ENCODE results near the gene SDSL. TPM values are rescaled to one million over a fixed set of nuclear protein-coding genes. Genes with fewer than 3 reads are reported as not detected.

SDSL gene
- total and polyA plus RNA-seq, 2 of the 4 experiments (the other 2 are of a cell fraction), result 6.3 to 10.9 TPM

GRCh38 chr12:113485330-113485729, 63.1 kb downstream of the SDSL start:
- Histone ChIP-seq H2AFZ (replicated peaks; ENCODE audit: low read length, poor library complexity) (no peak overlapping the region), H3K36me3 (ENCODE audit: control insufficient read depth, insufficient read depth, low read length) (no peaks in the 10 kb centered on the region), H2BK20ac (ENCODE audit: low read depth, low read length) (no peak overlapping the region), H3K27me3 (ENCODE audit: control insufficient read depth, insufficient read depth, low read length) (no peaks in the 10 kb centered on the region; the same call in 1 of the 2 replicates), H2AK9ac (replicated peaks; ENCODE audit: low read depth, low read length, poor library complexity) (no peak overlapping the region), H3K4me3 (ENCODE audit: insufficient read depth, low read depth, low read length) (no peak overlapping the region), H4K91ac (ENCODE audit: insufficient read depth, low read depth, low read length) (no peak overlapping the region), H4K5ac (ENCODE audit: low read depth, low read length) (no peak overlapping the region), H3K14ac (replicated peaks; ENCODE audit: low read depth, low read length) (no peak overlapping the region), H2BK15ac (ENCODE audit: low read depth, low read length) (no peak overlapping the region), H3K4me2 (ENCODE audit: low read depth, low read length) (no peak overlapping the region), H4K20me1 (ENCODE audit: insufficient read depth, low read length) (no peaks in the 10 kb centered on the region), H3K27ac (ENCODE audit: insufficient read depth, low read length) (no peak overlapping the region), H3K56ac (ENCODE audit: extremely low read depth, insufficient read depth, low read length) (no peak overlapping the region), H3K9me3 (ENCODE audit: control insufficient read depth, insufficient read depth, low read length) (no peaks in the 10 kb centered on the region), H3K23ac (ENCODE audit: low read depth, low read length) (no peak overlapping the region), H2BK5ac (ENCODE audit: low read depth, low read length, poor library complexity, severe bottlenecking) (no peak overlapping the region), H3K18ac (ENCODE audit: low read depth, low read length) (no peak overlapping the region), H3K4ac (ENCODE audit: low read depth, low read length) (no peak overlapping the region), H3K9ac (ENCODE audit: low read depth, low read length) (no peak overlapping the region), H2BK120ac (ENCODE audit: low read depth, low read length) (no peak overlapping the region), H3K79me1 (ENCODE audit: low read depth in 1 of 2, low read length in 2 of 2) (no peaks in the 10 kb centered on the region), H2AK5ac (ENCODE audit: low read depth, low read length) (no peak overlapping the region), H4K8ac (ENCODE audit: low read depth in 2 of 2, low read length in 2 of 2) (no peak overlapping the region), H3K9me1 (ENCODE audit: insufficient read depth, low read length) (no peaks in the 10 kb centered on the region), H3K4me1 (ENCODE audit: control insufficient read depth, insufficient read depth, low read length) (no peaks in the 10 kb centered on the region)
- in situ Hi-C loops (cut with MboI; ENCODE audit: low sequenced_read_pairs), result no loop called here
- TF ChIP-seq RAD21 (IDR thresholded peaks at IDR 0.05; ENCODE audit: low read length) (no peak), RFX5 (IDR thresholded peaks at IDR 0.05; ENCODE audit: low read depth, low read length) (no peak), SMC3 (IDR thresholded peaks at IDR 0.05; ENCODE audit: low read depth, low read length) (no peak), BHLHE40 (IDR thresholded peaks at IDR 0.05; ENCODE audit: low read depth, low read length) (no peak), USF2 (IDR thresholded peaks at IDR 0.05; ENCODE audit: low read depth, low read length) (no peak), ELK1 (IDR thresholded peaks at IDR 0.05; ENCODE audit: borderline replicate concordance, low read depth, low read length) (no peak), FOS (IDR thresholded peaks at IDR 0.05; ENCODE audit: low read depth, low read length) (no peak), POLR2A (IDR thresholded peaks at IDR 0.05; ENCODE audit: low read depth, low read length) (no peak), MAZ (IDR thresholded peaks at IDR 0.05; ENCODE audit: borderline replicate concordance, low read depth, low read length) (no peak), MAFK (IDR thresholded peaks at IDR 0.05; ENCODE audit: low read depth, low read length) (no peak), CEBPB (IDR thresholded peaks at IDR 0.05; ENCODE audit: low read depth, low read length) (no peak), CTCF (conservative IDR thresholded peaks at IDR 0.05; ENCODE audit: low read depth, low read length) (no peak), CHD1 (IDR thresholded peaks at IDR 0.05; ENCODE audit: low read depth, low read length) (no peak), NFE2L2 (IDR thresholded peaks at IDR 0.05; ENCODE audit: low read depth, low read length) (no peak), MXI1 (IDR thresholded peaks at IDR 0.05; ENCODE audit: borderline replicate concordance, low read depth, low read length) (no peak), RCOR1 (IDR thresholded peaks at IDR 0.05; ENCODE audit: insufficient replicate concordance, low read length) (no peak)
- intact Hi-C loops (cut with micrococcal nuclease), result no loop called here
- no CpG with 5 or more reads among the region's 2 CpGs for WGBS, 2 experiments (ENCODE audit: extremely low coverage in 2 of 2, insufficient read length in 1 of 2)
- BruUV-seq (replicated peaks), result no TSS peak
- dilution Hi-C loops (cut with HindIII; ENCODE audit: low sequenced_read_pairs, unreplicated experiment), result no loop called here
- ChIA-PET POLR2A (ENCODE audit: unreplicated experiment) (no interaction called here), CTCF (no interaction called here)
- DNase-seq (no peak), ATAC-seq (ENCODE audit: low read depth) (no peak)
